GM18861 (cell line): Measurements from ENCODE around the gene IGFBP3.

Experiments used
- ATAC-seq: cut with Tn5 transposase; IDR thresholded peaks from one replicate; pipeline ENCODE4 v1.9.1; 2021; ENCODE audit not compliant: unreplicated experiment

Gene IGFBP3

DNA sequence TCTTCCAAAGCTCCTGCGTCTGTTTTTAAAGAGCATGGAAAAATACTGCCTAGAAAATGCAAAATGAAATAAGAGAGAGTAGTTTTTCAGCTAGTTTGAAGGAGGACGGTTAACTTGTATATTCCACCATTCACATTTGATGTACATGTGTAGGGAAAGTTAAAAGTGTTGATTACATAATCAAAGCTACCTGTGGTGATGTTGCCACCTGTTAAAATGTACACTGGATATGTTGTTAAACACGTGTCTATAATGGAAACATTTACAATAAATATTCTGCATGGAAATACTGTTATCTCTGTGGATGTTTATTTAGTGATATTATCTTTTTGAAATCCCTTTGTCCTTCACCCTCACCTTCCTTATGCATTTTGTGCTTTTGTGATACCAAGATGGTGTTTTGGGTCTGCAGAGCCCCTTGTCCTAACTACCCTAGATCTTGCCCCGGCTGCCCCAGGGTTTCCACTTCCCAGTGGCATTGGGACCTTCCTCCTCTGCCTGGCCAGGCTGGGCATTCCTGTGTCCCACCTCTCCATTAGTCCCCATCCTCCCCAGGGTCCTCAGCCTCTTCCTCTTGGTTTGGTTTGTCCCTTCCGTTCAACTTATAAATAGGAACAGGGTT lies 27.6 kb downstream of the IGFBP3 start:
- ATAC-seq, result no peak

DNA sequence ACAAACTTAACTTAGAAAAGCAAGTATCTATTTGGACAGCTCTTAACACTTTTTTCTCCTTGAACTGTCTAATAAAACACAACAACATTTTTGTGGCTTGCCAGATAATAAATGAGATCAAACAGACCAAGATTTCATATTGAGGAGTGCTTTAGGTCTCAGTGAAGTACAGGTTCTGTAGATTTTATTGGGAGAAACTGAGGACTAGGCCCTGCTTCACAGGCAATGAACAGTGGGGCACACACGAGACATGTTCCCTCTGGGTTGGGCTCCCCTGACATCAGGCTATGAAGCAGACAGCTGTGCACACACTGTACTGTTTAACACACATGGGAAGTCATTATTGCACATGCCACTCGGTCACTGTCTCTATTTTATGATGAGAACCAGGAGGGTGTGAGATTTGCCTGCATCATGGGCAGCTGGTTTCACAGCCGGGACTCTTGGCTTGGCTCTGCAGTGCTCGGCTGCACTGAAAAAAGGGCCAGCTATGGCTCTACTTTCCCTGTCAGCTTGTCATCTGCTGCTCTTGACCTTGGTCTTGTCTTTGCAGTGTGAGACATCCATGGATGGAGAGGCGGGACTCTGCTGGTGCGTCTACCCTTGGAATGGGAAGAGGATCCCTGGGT lies 28.6 kb downstream of the IGFBP3 start:
- ATAC-seq, result no peak

DNA sequence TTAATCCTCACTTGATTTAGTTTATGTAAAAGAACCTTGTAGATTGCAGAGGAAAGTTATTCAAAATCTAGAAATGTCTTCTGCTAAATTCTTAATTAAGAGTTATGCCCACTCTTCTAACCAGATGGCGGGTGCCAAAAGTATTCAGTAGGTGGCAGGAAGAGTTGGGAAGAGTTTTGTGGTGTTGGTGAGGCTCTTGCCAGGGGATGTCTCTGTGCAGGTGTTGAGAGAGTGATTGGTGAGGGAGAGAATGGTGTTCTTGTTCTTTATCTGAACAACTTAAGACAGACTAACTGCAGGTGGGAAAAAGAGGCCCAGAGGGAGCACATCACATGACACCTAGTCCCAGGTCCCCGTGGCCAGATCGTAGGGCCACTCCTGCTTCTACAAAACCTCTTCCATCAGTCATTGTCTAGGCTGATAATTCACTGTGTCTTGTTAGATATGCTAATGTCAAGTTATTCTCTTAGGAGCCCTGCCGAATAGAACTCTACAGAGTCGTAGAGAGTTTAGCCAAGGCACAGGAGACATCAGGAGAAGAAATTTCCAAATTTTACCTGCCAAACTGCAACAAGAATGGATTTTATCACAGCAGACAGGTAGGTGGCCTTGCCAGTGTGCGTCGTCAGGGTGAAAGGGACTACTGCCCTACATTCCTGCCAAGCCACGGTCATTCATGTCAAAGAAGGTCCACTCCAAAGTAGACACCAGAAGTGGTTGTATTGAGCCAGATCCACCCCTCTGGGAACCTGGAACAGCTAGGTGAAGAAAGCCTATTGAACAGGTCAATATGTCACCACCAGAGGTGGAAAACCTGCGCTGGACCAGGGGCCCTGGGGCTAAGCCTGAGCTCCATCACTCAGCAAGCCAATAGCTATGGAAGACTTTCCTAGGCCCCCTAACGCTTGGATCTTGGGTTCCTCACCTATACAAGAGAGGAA lies 29.3 kb downstream of the IGFBP3 start:
- no peak for ATAC-seq

DNA sequence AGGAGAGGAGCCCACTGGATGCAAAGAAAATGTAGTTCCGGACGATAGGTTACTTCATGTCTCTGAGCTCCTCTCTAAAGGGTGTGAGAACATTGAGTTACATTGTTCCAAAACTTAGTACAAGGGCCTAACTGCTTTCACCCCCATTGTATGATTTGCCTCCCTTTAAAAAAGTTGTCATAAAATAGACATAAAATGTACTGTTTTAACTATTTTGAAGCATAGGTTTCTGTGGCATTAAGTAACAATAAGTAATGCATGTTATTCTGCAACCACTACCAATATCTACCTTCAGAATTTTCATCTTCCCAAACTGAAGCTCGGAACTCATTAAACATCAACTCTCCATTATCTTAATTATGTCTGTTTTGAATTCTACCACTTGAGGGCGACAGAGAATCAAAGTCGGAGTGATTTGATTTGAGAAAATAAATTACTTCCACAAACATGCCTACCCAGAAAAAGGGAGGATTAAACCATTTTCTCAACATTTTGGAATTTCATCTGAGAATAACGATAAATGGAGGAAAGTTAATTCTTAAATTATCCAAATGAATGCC lies 30.1 kb downstream of the IGFBP3 start:
- no peak for ATAC-seq

DNA sequence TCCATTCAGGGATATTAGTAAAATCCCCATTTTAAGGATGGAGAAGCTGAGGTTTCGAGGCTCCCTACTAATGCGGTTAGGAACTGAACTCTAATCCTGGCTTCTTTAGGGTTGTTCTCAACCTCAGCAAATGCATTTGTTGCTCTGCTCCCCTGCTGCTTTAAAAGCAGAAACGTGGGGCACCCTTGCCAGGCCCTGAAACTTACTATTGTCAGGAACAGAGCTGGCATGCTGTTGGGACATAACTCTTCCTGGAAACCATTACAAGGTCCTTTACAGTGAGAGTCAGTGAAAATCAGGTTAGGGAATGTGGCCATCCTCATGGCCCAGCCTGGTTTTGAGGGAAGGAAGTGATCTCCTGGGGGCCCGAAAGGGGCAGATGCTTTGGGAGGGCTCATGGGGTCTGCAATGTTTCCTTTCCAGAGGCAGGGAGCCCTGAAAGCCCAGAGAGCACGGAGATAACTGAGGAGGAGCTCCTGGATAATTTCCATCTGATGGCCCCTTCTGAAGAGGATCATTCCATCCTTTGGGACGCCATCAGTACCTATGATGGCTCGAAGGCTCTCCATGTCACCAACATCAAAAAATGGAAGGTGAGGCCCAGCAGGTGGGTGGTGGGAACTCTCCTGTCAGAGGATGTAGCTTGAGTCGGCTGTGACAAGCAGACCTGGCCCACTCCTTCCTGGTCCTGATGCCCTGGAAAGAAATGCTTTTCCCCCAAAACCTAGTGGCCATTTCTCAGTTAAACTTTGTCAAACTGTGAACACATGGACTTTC lies 30.8 kb downstream of the IGFBP3 start:
- no peak for ATAC-seq

DNA sequence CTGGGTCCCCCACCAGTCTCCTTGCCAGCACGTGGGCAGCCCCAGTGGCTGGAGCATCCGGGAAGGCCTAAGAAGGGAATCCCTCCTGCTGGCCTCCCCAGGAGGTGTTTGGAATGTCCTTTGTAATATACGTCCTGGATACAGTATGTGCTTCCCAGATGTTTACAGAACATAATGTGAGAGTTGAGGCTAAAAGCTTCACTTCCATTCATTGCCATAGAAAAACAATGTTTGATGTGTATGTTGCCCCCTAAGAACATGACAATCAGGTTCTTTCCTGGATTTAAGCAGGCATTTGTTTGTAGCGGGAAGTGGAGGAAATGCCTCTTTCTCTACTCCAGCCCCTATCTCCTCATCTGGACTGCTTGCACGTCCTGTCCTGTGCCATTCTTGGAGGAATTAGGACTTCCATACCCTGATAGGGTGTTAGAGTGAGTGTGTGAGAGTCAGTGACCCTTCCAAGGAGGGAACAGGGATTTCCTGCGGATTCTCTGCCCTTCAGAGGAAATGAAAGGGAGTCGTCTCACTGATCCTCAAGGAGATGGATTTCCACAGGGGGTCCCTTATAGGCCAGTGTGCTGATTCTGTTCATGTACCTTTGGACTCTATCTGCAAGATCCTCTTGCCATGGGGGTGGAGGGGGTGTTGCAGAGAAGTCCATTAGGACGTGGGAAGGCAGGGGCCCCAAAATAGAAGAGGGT lies 31.6 kb downstream of the IGFBP3 start:
- no peak for ATAC-seq

DNA sequence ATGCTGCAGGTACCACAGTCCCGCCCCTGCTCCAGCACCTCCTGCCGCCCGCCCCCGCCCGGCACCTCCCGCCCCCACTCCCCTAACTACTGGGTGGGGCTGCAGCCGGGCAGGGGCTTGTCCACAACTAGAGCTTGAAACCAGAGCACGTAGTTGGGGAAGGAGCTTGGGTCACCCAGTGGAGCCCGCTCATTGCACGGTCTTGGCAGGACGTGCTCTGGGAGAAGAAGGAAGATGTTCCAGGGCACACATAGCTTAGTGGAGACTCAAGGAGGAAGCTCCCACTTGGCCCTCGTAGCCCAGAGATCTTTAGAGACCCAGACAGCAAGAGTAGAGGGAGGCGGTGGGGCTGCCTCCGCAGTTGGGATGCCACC lies 32.1 kb downstream of the IGFBP3 start:
- no peak for ATAC-seq

DNA sequence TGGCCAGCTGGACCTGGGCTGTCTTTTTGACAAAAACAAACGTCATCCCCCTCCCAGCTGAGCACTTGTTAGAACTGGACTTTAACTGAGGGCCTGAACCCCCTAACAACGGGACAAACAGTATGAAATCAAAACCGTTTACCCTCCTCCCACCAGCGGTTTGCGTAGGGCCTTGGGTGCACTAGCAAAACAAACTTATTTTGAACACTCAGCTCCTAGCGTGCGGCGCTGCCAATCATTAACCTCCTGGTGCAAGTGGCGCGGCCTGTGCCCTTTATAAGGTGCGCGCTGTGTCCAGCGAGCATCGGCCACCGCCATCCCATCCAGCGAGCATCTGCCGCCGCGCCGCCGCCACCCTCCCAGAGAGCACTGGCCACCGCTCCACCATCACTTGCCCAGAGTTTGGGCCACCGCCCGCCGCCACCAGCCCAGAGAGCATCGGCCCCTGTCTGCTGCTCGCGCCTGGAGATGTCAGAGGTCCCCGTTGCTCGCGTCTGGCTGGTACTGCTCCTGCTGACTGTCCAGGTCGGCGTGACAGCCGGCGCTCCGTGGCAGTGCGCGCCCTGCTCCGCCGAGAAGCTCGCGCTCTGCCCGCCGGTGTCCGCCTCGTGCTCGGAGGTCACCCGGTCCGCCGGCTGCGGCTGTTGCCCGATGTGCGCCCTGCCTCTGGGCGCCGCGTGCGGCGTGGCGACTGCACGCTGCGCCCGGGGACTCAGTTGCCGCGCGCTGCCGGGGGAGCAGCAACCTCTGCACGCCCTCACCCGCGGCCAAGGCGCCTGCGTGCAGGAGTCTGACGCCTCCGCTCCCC lies 32.7 kb downstream of the IGFBP3 start, which contains the start of gene IGFBP1:
TSS of gene IGFBP1 (plus strand) at position 304 of the 808 bp plus-strand sequence. CDS start at position 469, 165 bp downstream.
- ATAC-seq, result no peak

DNA sequence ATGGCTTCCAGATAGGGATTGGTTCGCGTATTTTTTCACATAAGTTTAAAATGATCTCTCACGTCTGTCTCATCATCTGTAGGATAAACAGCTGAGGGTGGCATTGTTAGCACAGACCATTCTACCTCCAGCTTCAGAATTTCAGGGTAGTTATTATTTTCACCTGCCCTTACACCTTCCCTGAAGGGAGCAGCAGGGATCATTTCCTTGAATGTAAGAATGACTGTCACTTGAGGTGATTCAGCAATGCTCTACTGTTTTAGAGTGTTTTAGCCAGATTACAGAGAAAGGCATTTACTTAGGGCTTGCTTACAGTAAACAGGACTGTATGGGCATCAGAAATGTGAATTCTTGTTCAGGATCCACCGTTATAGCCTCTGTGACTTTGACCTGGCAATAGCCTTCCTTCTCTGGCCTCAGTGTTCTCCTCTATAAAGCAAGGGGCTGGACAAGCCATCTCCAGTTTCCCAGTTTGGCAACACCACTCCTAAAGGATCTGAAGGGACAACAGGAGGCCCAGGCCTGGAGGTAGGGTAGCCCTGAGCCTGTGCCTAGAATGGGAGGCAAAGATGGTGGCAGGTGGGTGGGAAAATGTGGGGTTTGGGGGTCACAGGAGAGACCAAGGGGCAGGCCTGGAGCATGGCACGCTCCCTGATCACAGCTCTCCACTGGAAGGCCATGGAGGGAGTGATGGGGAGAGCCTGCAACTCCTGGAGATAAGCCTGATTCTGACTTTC lies 34.0 kb downstream of the IGFBP3 start:
- ATAC-seq, result no peak

DNA sequence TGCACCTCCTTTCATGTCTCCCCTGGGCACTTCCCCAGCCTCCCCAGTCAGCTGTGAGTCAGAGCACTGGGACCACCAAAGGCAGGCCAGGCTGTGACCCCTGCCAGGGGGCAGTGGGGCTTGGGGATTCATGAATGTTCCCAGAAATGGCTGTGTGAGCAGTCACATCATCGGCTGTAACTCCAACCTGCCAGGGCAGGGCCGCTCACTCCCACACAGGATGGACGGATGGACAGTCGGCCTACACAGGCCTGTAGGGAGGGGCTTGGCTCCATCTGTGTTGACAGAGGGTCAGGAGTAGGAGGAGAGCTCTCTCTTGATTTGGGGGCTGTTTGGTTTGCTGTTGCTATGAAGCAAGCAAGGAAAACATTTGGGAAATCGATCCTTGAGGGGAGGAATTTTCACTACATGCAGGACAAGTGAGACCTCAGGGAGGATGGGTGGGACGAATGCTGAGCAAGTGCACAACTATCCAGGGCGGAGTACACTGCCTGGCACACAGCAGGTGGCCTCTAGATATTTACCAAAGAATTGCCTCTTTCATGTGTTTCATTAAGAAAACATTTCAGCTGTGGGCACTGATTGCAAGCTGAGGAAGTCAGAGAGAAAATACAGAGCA lies 35.7 kb downstream of the IGFBP3 start:
- no peak for ATAC-seq

DNA sequence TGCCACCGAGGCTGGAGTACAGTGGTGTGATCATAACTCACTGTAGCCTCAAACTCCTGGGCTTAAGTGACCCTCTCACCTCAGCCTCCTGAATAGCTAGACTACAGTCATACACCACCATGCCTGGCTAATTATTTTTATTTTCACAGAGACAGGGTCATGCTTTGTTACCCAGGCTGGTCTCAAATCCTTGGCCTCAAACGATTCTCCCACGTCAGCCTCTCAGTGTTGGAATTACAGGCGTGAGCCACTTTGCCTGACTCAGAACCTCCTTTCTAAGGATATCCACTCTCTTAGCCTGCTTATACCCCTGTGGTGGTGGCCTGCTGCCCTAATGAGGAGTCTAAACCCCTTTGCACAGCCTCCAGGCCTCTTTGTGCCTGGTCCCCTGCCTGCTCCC lies 36.9 kb downstream of the IGFBP3 start:
- ATAC-seq, result no peak

DNA sequence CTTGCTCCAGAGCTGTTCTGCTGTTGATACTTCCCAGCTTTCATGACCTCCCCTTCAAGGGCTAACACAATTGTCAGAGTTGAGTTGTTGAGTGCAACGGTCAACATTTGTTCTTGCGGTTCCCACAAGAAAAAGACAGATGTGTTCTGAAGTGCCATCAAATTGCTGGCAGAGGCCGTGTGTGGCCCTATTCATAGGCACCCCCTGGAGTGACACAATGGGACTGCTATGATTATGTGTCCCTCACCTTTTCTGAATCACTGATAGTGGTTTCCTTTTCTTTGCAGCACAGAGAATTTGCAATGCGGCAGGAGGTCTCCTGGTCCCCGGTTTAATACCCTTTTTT lies 38.6 kb downstream of the IGFBP3 start:
- no peak for ATAC-seq

DNA sequence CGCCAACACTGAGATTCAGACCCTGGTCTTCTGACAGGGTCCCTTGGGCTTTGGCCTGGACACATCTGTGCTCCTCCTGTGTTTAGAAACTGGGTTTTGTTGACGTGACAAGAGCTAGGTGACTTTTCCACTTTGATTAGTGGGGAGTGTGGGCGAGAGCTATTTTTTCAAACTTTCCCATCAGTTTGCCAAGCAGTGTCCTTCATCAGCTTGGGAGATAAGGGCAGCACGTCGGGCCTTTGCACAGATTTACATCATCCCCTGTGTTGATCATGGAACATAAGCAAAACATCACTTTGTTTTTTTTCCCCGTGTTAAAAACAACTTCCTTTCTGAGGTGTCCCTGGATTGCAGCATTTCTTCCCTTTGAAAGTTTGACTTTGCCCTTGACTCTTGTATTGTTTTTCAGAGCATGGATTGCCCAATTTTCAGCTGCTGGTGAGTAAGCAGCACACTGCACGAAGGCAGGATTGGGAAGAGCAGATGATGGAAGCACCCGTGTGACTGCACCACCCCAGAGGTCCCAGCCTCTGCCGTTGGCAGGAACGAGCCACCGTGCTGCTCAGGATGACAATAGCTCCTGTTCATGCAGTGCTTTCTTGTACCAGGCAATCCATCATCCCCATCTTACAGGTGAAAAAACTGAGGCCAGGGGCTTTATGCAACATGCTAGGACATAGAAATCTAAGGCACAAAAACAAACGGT lies 39.2 kb downstream of the IGFBP3 start:
- no peak for ATAC-seq

DNA sequence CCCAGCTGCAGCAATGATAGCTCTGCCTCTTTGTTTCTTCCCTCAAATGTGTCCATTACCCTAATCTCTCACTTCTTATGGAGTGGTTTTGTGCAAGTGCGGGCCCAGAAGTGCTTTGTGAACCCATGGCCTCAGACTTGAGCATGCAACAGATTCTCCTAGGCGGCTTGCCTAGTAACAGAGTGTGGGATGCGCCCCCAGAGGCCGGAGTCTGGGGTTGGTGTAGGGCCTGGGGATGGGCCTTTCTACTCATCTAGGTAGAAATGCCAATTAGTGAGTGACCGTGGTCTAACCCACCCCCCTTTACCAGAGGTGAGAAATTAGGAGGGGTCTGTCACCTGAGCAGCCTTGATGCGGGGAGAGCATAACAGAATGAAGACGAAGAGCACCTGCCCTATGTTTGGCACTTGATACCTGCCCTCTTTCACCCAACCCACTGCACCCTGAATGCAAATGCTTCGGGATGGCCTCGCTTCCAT lies 39.8 kb downstream of the IGFBP3 start:
- ATAC-seq, result no peak

DNA sequence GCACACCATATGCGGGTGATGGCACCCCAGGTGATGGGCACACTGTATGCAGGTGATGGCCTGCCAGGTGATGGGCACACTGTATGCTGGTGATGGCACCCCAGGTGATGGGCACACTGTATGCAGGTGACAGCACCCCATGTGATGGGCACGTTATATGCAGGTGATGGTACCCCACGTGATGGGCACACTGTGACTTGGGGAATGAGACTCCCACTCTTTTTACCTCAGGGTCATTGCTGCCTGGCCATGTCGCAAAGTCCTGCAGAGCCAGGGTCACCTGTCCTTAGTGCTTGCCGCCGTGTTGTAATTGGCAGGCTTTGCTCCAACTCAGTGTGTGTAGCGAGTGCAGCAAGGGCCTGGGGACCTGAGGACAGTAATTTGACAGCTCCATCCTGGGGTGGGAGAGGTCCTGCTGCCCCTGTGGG lies 40.6 kb downstream of the IGFBP3 start:
- ATAC-seq, result no peak

DNA sequence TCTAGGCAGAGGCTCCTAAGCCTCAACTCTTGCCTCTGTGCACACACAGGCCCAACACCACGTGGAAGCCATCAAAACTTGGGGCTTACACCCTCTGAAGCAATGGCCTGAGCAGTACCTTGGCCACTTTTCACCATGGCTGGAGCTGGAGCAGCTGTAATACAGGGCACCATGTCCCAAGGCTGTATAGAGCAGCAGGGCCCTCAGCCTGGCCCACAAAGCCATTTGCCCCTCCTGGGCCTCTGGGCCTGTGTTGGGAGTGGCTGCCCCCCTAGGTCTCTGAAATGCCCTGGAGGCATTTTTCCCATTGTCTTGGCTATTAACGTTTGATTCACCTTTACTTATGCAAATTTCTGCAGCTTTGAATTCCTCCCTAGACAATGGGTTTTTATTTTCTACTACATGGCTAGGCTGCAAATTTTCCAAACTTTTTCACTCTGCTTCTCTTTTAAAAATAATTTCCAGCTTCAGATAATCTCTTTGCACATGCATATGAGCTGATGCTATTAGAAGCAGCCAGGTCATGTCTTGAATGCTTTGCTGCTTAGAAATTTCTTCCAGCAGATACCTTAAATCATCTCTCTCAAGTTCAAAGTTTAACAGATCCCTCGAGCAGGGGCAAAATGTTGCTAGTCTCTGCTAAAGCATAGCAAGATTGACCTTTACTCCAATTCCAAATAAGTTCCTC lies 42.5 kb downstream of the IGFBP3 start:
- ATAC-seq, result no peak

DNA sequence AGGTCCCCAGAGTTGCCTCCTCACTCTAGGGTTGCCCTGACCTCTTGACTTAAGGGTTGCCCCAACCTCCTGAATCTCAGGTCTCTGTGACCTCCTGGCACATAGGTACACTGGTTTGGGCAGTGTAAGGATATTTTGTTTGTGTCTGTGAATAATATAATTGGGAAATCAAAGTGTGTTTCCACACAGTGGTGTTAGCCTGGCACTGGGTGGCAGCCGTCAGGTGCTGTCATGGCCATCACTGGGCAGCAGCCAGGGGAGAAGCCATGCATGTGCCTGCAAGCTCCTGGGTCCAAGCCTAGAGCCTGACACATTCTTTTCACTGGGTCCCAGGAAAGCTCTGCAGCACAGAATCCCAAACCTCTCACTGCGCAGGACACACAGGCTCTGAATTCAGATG lies 44.6 kb downstream of the IGFBP3 start:
- no peak for ATAC-seq
